Activated CD4-positive, alpha-beta T cell treated with anti-CD3 and anti-CD28 coated beads for 4 hours (primary cell): ENCODE measurements around the gene MRPL24.
"Not testable (repeated sequence)": the region's sequence is repeated elsewhere in the genome, so short reads cannot be mapped to it uniquely, and the experiment has no call there.

Source experiments
- DNase-seq, 2 donors: peaks; one replicate each; pipeline ENCODE4 v3.0.0-alpha.2; 2020

MRPL24 gene

GRCh38 chr1:156760092-156760795, 19.4 kb upstream of the MRPL24 start:
- no peak for DNase-seq

GRCh38 chr1:156757572-156758253, 16.8 kb upstream of the MRPL24 start:
- DNase-seq, result not testable (repeated sequence)

GRCh38 chr1:156756355-156756754, 15.5 kb upstream of the MRPL24 start:
- DNase-seq, result no peak

GRCh38 chr1:156755527-156755950, 14.7 kb upstream of the MRPL24 start:
- no peak for DNase-seq

GRCh38 chr1:156754219-156754618, 13.3 kb upstream of the MRPL24 start:
- no peak for DNase-seq

GRCh38 chr1:156752843-156753482, 12.1 kb upstream of the MRPL24 start:
- DNase-seq, result no peak

GRCh38 chr1:156751757-156752481, 11.0 kb upstream of the MRPL24 start:
- DNase-seq, result peak; percentile 97 to 98

GRCh38 chr1:156751451-156751756, 10.5 kb upstream of the MRPL24 start, which contains the start of gene HDGF:
HDGF (minus strand) TSS chr1:156751675; CDS start chr1:156751429, 246 bp downstream.
- DNase-seq, result no peak

- DNase-seq, result peak; percentile 38 to 40
Observed at GRCh38 chr1:156750711-156751450, 10.0 kb upstream of the MRPL24 start.

- DNase-seq, result peak; percentile 49 to 61
Observed at GRCh38 chr1:156750191-156750672, 9.3 kb upstream of the MRPL24 start.

GRCh38 chr1:156749419-156750118, 8.7 kb upstream of the MRPL24 start:
- DNase-seq, result no peak

- DNase-seq, result no peak
Observed at GRCh38 chr1:156748670-156749418, 8.0 kb upstream of the MRPL24 start.

- DNase-seq, result no peak
Observed at GRCh38 chr1:156747742-156748669, 7.1 kb upstream of the MRPL24 start.

- peak; percentile 43 to 58 for DNase-seq
Observed at GRCh38 chr1:156746728-156747631, 6.1 kb upstream of the MRPL24 start.

- no peak for DNase-seq
Observed at GRCh38 chr1:156746406-156746727, 5.5 kb upstream of the MRPL24 start.

- no peak for DNase-seq
Observed at GRCh38 chr1:156745881-156746280, 5.0 kb upstream of the MRPL24 start.

- no peak for DNase-seq
Observed at GRCh38 chr1:156744786-156745419, 4.0 kb upstream of the MRPL24 start.

- DNase-seq, result no peak
Observed at GRCh38 chr1:156744344-156744743, 3.5 kb upstream of the MRPL24 start.
